HAP-1 (cell line): Measurements from ENCODE around the gene MAX.

Experiments
- DNase-seq, 2 experiments: peaks; one replicate each; pipeline ENCODE4 v3.0.0-alpha.2; 2016 to 2020; ENCODE audit warnings: low spot score in 2 of 2
- H3K27me3 ChIP-seq: fragments of 250-450 bp; sonication (Bioruptor Pico); 2 replicates; pipeline ENCODE4 v1.5.1; 2020; ENCODE audit warnings: low read depth, mild to moderate bottlenecking, moderate library complexity
- H3K36me3 ChIP-seq: fragments of 250-450 bp; sonication (Bioruptor Pico); replicated peaks from 2 replicates; pipeline ENCODE4 v1.5.1; 2020; ENCODE audit warnings: mild to moderate bottlenecking
- H3K4me1 ChIP-seq: fragments of 250-450 bp; sonication (Bioruptor Pico); 2 replicates; pipeline ENCODE4 v1.5.1; 2020; ENCODE audit warnings: mild to moderate bottlenecking
- H3K4me3 ChIP-seq: fragments of 250-450 bp; sonication (Bioruptor Pico); 2 replicates; pipeline ENCODE4 v1.5.1; 2020; ENCODE audit warnings: mild to moderate bottlenecking, moderate library complexity
- H3K9me3 ChIP-seq: fragments of 250-450 bp; sonication (Bioruptor Pico); 2 replicates; pipeline ENCODE4 v1.5.1; 2020; ENCODE audit warnings: mild to moderate bottlenecking, moderate library complexity
- in situ Hi-C: fragments of 300-500 bp; cut with MboI; formaldehyde crosslinking; loops from 3 replicates; pipeline ENCODE4 v1.14.3; 2020; ENCODE audit warnings: low sequenced_read_pairs, inconsistent platforms, mixed read lengths

Gene MAX

GRCh38 chr14:65117769-65118745 lies 15.7 kb upstream of the MAX start:
- H3K27me3 ChIP-seq: no peaks in the 10 kb centered on the region
- H3K36me3 ChIP-seq: no peaks in the 10 kb centered on the region
- DNase-seq: no peak
- no peak overlapping the region for H3K4me3 ChIP-seq
- no peaks in the 10 kb centered on the region for H3K9me3 ChIP-seq
- in situ Hi-C loops: no loop called here
- no peaks in the 10 kb centered on the region for H3K4me1 ChIP-seq

GRCh38 chr14:65115615-65116014 lies 13.3 kb upstream of the MAX start:
- no peak for DNase-seq
- in situ Hi-C loops: no loop called here
- Histone ChIP-seq H3K4me1 (no peaks in the 10 kb centered on the region), H3K4me3 (no peak overlapping the region), H3K27me3 (no peaks in the 10 kb centered on the region), H3K36me3 (no peaks in the 10 kb centered on the region), H3K9me3 (no peaks in the 10 kb centered on the region)

- Histone ChIP-seq H3K4me1 (no peaks in the 10 kb centered on the region), H3K9me3 (no peaks in the 10 kb centered on the region), H3K36me3 (no peaks in the 10 kb centered on the region), H3K4me3 (no peak overlapping the region), H3K27me3 (no peaks in the 10 kb centered on the region)
- in situ Hi-C loops: no loop called here
- DNase-seq: no peak
Observed at GRCh38 chr14:65110525-65110924, 8.2 kb upstream of the MAX start.

GRCh38 chr14:65109357-65109756 lies 7.0 kb upstream of the MAX start:
- in situ Hi-C loops: no loop called here
- Histone ChIP-seq H3K4me1 (no peaks in the 10 kb centered on the region), H3K36me3 (no peaks in the 10 kb centered on the region), H3K9me3 (no peaks in the 10 kb centered on the region), H3K4me3 (no peak overlapping the region), H3K27me3 (no peaks in the 10 kb centered on the region)
- no peak for DNase-seq

GRCh38 chr14:65107200-65107599 lies 4.9 kb upstream of the MAX start:
- no peak for DNase-seq

GRCh38 chr14:65106736-65107135 lies 4.4 kb upstream of the MAX start:
- in situ Hi-C loops: no loop called here
- no peak for DNase-seq
- Histone ChIP-seq H3K4me3 (no peak overlapping the region), H3K27me3 (no peaks in the 10 kb centered on the region), H3K4me1 (no peaks in the 10 kb centered on the region), H3K9me3 (no peaks in the 10 kb centered on the region), H3K36me3 (no peaks in the 10 kb centered on the region)

More at GRCh38 chr14:65107200-65107599, 4.9 kb upstream of the MAX start:
- Histone ChIP-seq H3K36me3 (no peaks in the 10 kb centered on the region), H3K4me3 (no peak overlapping the region), H3K4me1 (no peaks in the 10 kb centered on the region), H3K9me3 (no peaks in the 10 kb centered on the region), H3K27me3 (no peaks in the 10 kb centered on the region)
- in situ Hi-C loops: no loop called here

- Histone ChIP-seq H3K9me3 (no peaks in the 10 kb centered on the region), H3K4me1 (no peaks in the 10 kb centered on the region), H3K36me3 (no peaks in the 10 kb centered on the region), H3K27me3 (no peaks in the 10 kb centered on the region), H3K4me3 (no peak overlapping the region)
- in situ Hi-C loops: no loop called here
- DNase-seq: no peak
Observed at GRCh38 chr14:65106316-65106715, 4.0 kb upstream of the MAX start.

GRCh38 chr14:65104791-65105190 lies 2.5 kb upstream of the MAX start:
- H3K4me1 ChIP-seq: peaks cover 7% of the 10 kb centered on the region
- no peaks in the 10 kb centered on the region for H3K27me3 ChIP-seq
- no peak overlapping the region for H3K4me3 ChIP-seq
- no peak for DNase-seq
- H3K9me3 ChIP-seq: no peaks in the 10 kb centered on the region
- H3K36me3 ChIP-seq: peaks cover 2% of the 10 kb centered on the region; the same call in 1 of the 2 replicates
- in situ Hi-C loops: no loop called here

GRCh38 chr14:65103150-65103760 lies 938 bp upstream of the MAX start:
- DNase-seq: peak; percentile 50 to 61
- peaks cover 12% of the 10 kb centered on the region for H3K36me3 ChIP-seq
- in situ Hi-C loops: no loop called here
- peaks cover 7% of the 10 kb centered on the region for H3K4me1 ChIP-seq
- H3K4me3 ChIP-seq: peak overlapping the region; percentile 87
- no peaks in the 10 kb centered on the region for H3K27me3 ChIP-seq
- H3K9me3 ChIP-seq: no peaks in the 10 kb centered on the region

- in situ Hi-C loops: no loop called here
- Histone ChIP-seq H3K36me3 (peaks cover 13% of the 10 kb centered on the region), H3K27me3 (no peaks in the 10 kb centered on the region), H3K4me3 (peak overlapping the region; percentile 87), H3K9me3 (no peaks in the 10 kb centered on the region), H3K4me1 (peaks cover 7% of the 10 kb centered on the region)
- DNase-seq: peak in 1 of 2 experiments; percentile 25
Observed at GRCh38 chr14:65101631-65102440, 481 bp downstream of the MAX start.

GRCh38 chr14:65100922-65101541 lies 1.3 kb downstream of the MAX start:
- H3K9me3 ChIP-seq: no peaks in the 10 kb centered on the region
- H3K4me3 ChIP-seq: peak overlapping the region; percentile 87
- peaks cover 11% of the 10 kb centered on the region for H3K4me1 ChIP-seq
- peaks cover 13% of the 10 kb centered on the region for H3K36me3 ChIP-seq
- DNase-seq: peak; percentile 16 to 62
- in situ Hi-C loops: no loop called here
- H3K27me3 ChIP-seq: no peaks in the 10 kb centered on the region

GRCh38 chr14:65098586-65098985 lies 3.7 kb downstream of the MAX start:
- H3K36me3 ChIP-seq: peaks cover 21% of the 10 kb centered on the region
- no peaks in the 10 kb centered on the region for H3K27me3 ChIP-seq

GRCh38 chr14:65096323-65097089 lies 5.8 kb downstream of the MAX start:
- Histone ChIP-seq H3K9me3 (no peaks in the 10 kb centered on the region), H3K36me3 (peaks cover 42% of the 10 kb centered on the region), H3K4me3 (no peak overlapping the region), H3K4me1 (peaks cover 13% of the 10 kb centered on the region), H3K27me3 (no peaks in the 10 kb centered on the region)
- in situ Hi-C loops: no loop called here
- DNase-seq: no peak

More at GRCh38 chr14:65098586-65098985, 3.7 kb downstream of the MAX start:
- Histone ChIP-seq H3K9me3 (no peaks in the 10 kb centered on the region), H3K4me3 (no peak overlapping the region), H3K4me1 (peaks cover 13% of the 10 kb centered on the region)
- in situ Hi-C loops: no loop called here
- DNase-seq: no peak
